Neuron (in vitro differentiated cells): ENCODE results near the gene PARP8.

Experiments used
- H2AFZ ChIP-seq: one replicate; pipeline ENCODE4 v1.6.1; 2013; ENCODE audit warnings: low read depth, mild to moderate bottlenecking, inconsistent platforms, low read length, moderate library complexity
- H3K27me3 ChIP-seq: one replicate; pipeline ENCODE4 v1.6.1; 2013; ENCODE audit warnings: low read length; ENCODE audit not compliant: insufficient read depth
- H3K36me3 ChIP-seq: one replicate; pipeline ENCODE4 v1.6.1; 2013; ENCODE audit warnings: low read length; ENCODE audit not compliant: insufficient read depth
- H3K4me1 ChIP-seq: one replicate; pipeline ENCODE4 v1.6.1; 2013; ENCODE audit warnings: low read length; ENCODE audit not compliant: insufficient read depth
- H3K4me3 ChIP-seq: 2 replicates; pipeline ENCODE4 v1.5.1; 2013; ENCODE audit warnings: mild to moderate bottlenecking, low read length, moderate library complexity
- H3K9me3 ChIP-seq: one replicate; pipeline ENCODE4 v1.6.1; 2013; ENCODE audit warnings: low read length

Gene PARP8

DNA sequence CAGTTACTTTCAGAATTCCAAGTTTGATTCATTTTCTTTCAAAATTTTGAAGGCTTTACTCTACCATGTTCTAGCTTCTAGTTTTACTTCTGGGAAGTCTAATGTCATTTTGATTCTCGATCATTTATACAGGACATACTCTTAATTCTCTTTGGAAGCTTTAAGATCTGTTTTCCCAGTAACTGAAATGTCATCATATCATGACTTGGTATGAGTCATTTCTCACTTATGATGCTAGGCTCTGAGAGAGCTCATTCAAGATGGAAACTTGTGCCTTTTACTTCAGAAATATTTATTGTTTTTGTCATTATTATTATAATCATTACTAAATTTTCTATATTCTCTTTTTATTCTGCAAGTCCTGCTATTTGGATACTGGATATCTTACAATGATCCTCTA, 222.3 kb downstream of the PARP8 start:
- Histone ChIP-seq H3K36me3 (no peaks in the 10 kb centered on the region), H3K27me3 (no peaks in the 10 kb centered on the region), H3K4me1 (no peaks in the 10 kb centered on the region), H3K9me3 (no peaks in the 10 kb centered on the region), H2AFZ (no peak overlapping the region), H3K4me3 (no peak overlapping the region)

DNA sequence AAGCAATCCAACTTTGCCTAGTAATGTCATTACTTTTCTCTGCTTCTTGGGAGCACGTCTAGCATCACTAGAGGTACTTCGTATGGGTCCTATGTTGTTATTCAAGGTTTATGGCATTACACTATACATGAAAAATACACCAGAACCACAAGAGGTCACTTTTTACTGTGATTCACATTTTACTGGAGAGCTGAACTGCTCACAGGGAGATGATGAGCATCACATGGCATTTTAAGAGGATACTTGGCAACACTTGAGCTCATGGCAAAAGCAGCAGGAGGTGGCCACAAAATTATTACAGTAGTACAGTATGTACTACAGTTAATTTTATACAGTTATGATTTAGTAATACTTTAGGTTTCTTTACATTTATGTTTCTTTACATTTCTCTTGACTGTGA, 223.4 kb downstream of the PARP8 start:
- no peak overlapping the region for H2AFZ ChIP-seq
- no peaks in the 10 kb centered on the region for H3K4me1 ChIP-seq
- no peak overlapping the region for H3K4me3 ChIP-seq
- no peaks in the 10 kb centered on the region for H3K9me3 ChIP-seq
- no peaks in the 10 kb centered on the region for H3K36me3 ChIP-seq
- H3K27me3 ChIP-seq = no peaks in the 10 kb centered on the region
